NCI-H774 (cell line): ENCODE measurements around the gene DENND11.
A peak's percentile ranks its signal among the peaks of the same experiment; 100 is the strongest.

Experiments used
- DNase-seq: peaks from one replicate; lab custom pipeline; 2025; lab: John Stamatoyannopoulos, UW

The DENND11 gene

GRCh38 chr7:141702047-141702567 is at the start of gene DENND11:
DENND11 (minus strand) TSS chr7:141702166; CDS start chr7:141702153, 13 bp downstream.
- DNase-seq: peak; percentile 50

GRCh38 chr7:141748396-141748795 is 46.4 kb upstream of the DENND11 start:
- no peak for DNase-seq

DNA sequence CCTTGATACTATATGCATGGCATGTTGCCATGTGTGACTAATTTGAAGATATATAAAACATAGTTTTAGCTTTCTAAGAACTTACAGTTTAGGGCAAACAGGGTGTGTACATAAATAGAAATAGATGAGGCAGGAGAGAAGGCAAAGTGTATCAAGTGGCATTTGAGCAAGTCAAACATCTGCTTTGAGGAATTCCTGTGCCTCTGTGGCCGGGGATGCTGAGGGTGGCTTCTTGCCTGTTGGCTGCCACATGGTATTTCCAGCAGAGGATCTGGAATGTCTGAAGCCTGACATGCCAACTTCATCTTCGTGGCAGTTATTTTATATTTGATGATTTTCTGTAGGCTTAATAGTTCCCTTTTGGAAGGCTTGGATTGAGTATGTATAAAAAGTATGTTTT is 42.2 kb upstream of the DENND11 start:
- DNase-seq: no peak

- DNase-seq: no peak
Observed at GRCh38 chr7:141742229-141742628, 40.3 kb upstream of the DENND11 start.

GRCh38 chr7:141739250-141739649 is 37.3 kb upstream of the DENND11 start:
- DNase-seq: no peak

DNA sequence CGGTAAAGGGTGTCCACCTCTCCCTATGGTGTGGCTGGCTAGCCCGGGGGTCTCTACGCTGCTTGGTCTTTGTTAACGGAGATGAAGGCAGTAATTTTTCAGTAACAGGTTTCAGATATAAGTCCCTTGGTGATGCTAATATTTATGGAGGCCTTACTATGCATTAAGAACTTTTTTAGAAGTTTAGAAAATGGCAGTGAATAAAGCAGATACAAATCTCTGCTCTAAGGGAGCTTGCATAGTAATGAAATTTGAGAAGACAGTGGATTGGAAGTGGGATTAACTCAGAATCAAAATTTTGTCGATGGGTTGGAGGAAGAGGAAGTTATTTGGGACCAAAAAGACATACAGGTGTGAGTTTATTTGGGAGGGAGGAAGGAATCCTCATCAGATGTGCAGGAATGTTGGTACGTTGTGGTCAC is 36.6 kb upstream of the DENND11 start:
- no peak for DNase-seq

GRCh38 chr7:141737836-141738591 is 36.0 kb upstream of the DENND11 start, which contains the start of gene SSBP1:
SSBP1 (plus strand) TSS chr7:141738358; CDS start chr7:141739167, 809 bp downstream.
- DNase-seq: peak; percentile 96

DNA sequence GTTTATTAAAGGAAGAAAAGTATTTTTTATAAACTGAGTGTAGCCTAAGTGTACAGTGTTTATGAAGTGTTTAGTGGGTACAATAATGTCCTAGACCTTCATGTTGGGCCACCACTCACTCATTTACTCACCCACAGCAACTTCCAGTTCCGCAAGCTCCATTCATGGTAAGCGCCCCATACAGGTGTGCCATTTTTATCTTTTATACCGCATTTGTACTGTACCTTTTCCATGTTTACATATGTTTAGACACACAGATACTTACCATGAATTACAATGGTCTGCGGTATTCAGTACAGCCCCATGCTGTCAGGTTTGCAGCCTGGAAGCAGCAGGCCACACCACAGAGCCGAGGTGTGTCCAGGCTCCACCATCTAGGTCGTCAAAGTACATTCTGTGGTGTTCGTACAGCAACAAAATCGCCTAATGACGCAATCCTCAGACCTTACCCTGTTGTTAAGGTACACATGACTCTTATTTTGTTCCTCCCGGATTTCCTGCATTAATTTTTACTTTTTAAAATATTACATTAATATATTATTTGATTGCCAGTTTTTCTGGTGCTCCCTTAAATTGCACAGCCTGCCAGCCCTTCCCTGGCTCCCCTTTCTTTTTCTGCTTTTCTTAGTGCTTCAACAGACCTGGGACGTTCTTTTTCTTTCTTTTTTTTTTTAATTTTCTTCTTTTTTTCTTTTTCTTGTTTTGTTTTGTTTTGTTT is 35.3 kb upstream of the DENND11 start:
- DNase-seq: peak; percentile 4

DNA sequence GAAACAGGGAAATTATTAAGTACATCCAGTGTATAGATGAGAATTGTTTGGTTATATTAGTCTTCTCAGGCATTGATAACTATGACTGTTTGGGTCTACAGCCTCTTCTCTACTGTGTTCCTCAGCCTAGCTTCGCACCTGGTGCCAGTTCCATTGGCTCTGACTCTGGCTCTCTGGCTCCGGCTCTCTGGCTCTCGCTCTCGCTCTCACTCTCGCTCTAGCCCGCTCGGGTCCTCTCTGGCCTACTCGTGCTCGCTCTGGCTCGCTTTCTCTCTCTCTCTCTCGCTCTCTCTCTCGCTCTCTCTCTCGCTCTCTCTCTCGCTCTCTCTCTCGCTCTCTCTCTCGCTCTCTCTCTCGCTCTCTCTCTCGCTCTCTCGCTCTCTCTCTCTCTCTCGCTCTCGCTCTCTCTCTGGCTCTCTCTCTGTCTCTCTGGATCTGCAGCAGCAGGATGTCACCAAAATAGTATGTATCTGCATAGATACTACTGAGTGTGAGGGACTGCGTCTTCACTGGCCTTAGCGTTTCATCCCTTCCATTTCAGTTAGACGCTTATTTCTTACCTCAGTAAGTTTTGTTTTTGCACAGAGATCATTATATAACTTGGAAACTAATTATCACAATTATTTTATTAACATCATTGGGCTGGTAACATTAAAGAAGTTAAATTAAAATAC is 29.6 kb upstream of the DENND11 start:
- DNase-seq: no peak

- no peak for DNase-seq
Observed at GRCh38 chr7:141729020-141729419, 27.1 kb upstream of the DENND11 start.

DNA sequence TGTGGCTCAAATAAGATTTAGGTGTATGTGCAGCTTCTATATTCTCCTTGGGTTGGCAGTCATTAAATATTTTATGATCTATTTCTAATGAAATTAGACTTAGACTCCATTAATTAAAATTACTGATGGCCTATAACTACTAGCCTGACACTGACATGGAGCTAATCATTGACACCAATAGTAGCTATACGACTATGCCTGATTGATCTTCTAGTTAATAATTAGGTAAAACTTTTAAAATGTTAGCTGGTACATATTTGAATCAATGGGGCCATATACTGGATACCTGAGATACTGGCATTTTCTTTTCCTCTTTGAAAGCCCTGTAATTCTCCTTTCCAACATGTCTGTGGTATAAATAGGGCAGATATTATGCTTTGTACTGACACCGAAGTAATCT is 20.6 kb upstream of the DENND11 start:
- no peak for DNase-seq

GRCh38 chr7:141717450-141717849 is 15.5 kb upstream of the DENND11 start:
- DNase-seq: no peak

DNA sequence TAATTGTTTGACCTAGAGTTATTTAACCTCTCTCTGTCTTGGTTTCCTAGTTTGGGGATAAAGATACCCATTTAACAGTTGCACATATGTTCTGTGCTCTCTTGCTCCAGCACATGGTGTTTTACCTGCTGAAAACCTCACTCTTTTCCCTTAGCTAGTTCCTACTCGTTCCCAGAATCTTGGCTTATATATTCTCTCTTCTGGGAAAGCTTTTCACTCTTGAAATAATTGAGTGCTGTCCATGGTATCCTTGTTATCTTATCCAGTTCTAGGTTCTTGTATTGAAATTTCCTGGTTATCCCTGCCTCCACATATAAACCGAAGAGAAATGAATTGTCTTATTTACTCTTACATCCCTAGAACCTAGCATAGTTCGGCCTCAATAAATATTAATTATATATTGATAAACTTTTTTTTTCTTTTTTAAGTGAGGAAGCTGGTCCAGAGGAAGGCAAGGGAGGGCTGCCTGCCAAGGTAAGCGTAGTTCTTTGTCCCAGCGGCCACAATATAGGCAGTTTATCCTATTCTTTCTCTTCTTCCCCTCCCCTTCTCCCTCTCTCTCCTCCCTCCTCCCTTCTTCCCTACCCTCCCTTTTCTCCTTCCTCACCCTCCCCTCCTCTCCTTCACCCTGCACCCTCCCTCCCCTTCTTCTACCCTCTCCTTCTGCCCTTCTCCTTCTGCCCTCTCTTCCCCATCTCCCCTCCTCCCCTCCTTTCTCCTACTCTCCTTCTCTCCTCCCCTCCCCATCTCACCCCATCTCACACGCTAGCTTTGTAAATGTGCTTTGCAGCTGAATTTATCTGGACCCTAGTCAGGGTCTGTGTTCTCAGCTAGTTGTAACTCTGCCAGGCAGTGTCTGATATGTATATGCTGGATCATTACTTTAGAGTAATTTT is 14.1 kb upstream of the DENND11 start:
- DNase-seq: no peak

DNA sequence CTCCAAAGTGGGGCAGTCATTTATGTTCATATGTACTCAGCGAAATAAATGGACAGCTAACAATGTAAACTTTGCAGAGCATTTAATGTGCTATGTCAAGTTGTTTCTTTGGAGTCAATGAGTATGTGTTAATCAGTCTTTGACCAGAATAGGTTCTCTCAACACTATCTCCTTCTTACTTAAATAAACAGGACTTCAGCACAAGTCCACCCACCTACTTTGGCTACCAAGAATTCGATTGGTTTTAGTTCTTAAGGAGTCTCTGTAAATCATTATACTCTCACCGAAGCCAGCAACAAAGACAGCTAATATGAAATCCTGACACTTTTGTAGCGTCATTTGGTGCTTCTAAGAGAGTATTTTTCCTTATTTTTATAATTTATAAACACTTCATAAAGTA is 13.1 kb upstream of the DENND11 start:
- DNase-seq: no peak

GRCh38 chr7:141714571-141714970 is 12.6 kb upstream of the DENND11 start:
- DNase-seq: no peak

DNA sequence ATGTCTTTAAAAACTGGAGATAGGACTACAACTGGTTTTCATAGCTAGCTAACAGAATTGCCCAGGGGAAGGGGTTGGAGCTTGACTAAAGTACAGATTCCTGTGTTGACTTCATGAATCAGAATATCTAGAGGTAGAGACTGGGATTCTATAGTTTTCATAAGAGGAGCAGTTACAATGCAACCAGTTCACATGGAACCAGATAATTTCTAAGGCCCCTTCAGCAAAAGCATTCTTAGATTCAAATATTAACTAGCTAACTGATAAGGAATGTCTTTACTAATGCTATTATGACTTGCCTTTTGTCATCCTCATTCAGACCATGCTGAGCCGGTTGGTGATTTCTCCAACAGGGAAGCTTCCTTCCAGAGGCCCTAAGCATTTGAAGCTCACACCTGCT is 11.9 kb upstream of the DENND11 start:
- no peak for DNase-seq

- no peak for DNase-seq
Observed at GRCh38 chr7:141712603-141713255, 10.8 kb upstream of the DENND11 start.

- DNase-seq: no peak
Observed at GRCh38 chr7:141710301-141710700, 8.3 kb upstream of the DENND11 start.

DNA sequence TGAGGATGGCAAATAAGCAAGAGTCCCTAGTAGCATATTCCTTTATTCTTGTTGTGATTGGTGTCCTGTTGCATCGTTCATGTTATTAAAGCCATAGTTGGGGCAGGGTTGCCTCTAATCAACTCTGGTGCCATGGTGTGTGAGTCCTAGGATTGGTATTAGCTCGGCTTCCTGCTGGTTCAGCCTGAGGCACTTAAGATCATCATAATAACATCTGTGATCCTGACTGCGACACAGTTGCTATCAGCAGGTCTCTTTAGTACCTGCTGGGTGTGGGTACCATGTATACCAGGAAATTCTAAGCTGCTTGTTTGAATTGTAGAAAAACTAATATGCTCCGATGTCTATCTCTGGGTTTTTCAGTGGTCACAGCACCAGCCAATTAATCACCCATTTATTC is 7.8 kb upstream of the DENND11 start:
- no peak for DNase-seq

DNA sequence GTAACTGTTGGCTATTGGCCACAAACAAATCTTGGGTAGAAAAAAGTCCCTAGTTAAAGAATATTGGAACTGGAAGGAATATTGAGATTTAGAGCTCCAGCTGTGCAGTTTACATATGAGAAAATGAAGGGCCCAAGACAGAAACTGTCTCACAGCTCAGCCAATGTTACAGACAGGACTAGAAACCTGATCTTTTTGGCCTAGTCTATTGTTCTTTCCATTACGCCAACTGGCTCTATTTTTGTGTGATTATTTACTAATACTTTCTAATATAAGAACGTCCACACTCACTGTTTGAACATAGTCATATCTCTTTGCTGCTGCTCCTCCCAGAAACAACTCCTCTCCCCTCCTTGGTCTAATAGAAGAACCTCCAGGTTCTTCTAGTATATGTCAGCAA is 7.4 kb upstream of the DENND11 start:
- DNase-seq: no peak

GRCh38 chr7:141708351-141708750 is 6.4 kb upstream of the DENND11 start, which contains the start of gene WEE2:
WEE2 (plus strand) TSS chr7:141708353; CDS start chr7:141708759, 406 bp downstream.
- no peak for DNase-seq
